DOHH2 (cell line): ENCODE results near the gene A1BG.
A peak's percentile ranks its signal among the peaks of the same experiment; 100 is the strongest.

ENCODE experiments used
- H3F3A ChIP-seq: fragments of 200-600 bp; sonication (generic), shearing (Covaris generic); 2 replicates; pipeline ENCODE4 v1.6.0; 2016; ENCODE audit warnings: antibody characterized with exemption, mild to moderate bottlenecking; ENCODE audit not compliant: control insufficient read depth, insufficient read depth
- H3K27ac ChIP-seq: fragments of 200-600 bp; sonication (generic); 2 replicates; pipeline ENCODE4 v1.5.1; 2014; ENCODE audit warnings: low read depth, mild to moderate bottlenecking, low read length, moderate library complexity
- H3K27me3 ChIP-seq: fragments of 200-600 bp; sonication (generic); 2 replicates; pipeline ENCODE4 v1.6.1; 2014; ENCODE audit warnings: mild to moderate bottlenecking, low read length, mixed read lengths; ENCODE audit not compliant: control insufficient read depth
- H3K36me3 ChIP-seq: fragments of 200-600 bp; sonication (generic); 2 replicates; pipeline ENCODE4 v1.6.1; 2014; ENCODE audit warnings: mild to moderate bottlenecking, low read length, moderate library complexity, mixed read lengths; ENCODE audit not compliant: control insufficient read depth
- H3K4me1 ChIP-seq: fragments of 200-600 bp; sonication (generic); 2 replicates; pipeline ENCODE4 v1.6.1; 2014; ENCODE audit warnings: mild to moderate bottlenecking, low read length, mixed read lengths; ENCODE audit not compliant: control insufficient read depth
- H3K4me2 ChIP-seq: fragments of 200-600 bp; sonication (generic); 2 replicates; pipeline ENCODE4 v1.6.0; 2014; ENCODE audit warnings: mild to moderate bottlenecking, low read length, moderate library complexity
- H3K4me3 ChIP-seq: fragments of 200-600 bp; sonication (generic); 2 replicates; pipeline ENCODE4 v1.5.1; 2014; ENCODE audit warnings: mild to moderate bottlenecking, low read length, mixed read lengths
- H3K79me2 ChIP-seq: fragments of 200-600 bp; sonication (generic); 2 replicates; pipeline ENCODE4 v1.6.1; 2014; ENCODE audit warnings: mild to moderate bottlenecking, low read length, mixed read lengths; ENCODE audit not compliant: control insufficient read depth
- H3K9me2 ChIP-seq: fragments of 200-600 bp; sonication (generic); replicated peaks from 2 replicates; pipeline ENCODE4 v1.6.1; 2014; ENCODE audit warnings: mild to moderate bottlenecking, low read length, mixed read lengths; ENCODE audit not compliant: control insufficient read depth
- H3K9me3 ChIP-seq: fragments of 200-600 bp; sonication (generic); 2 replicates; pipeline ENCODE4 v1.6.1; 2014; ENCODE audit warnings: antibody characterized with exemption, low read length, mixed read lengths; ENCODE audit not compliant: control insufficient read depth, insufficient read depth
- H4K20me1 ChIP-seq: fragments of 200-600 bp; sonication (generic); 2 replicates; pipeline ENCODE4 v1.6.0; 2014; ENCODE audit warnings: low read depth, mild to moderate bottlenecking, antibody characterized with exemption, low read length, moderate library complexity; ENCODE audit not compliant: control insufficient read depth, insufficient read depth
- CTCF ChIP-seq: fragments of 200-600 bp; sonication (generic); IDR thresholded peaks from one replicate; pipeline ENCODE4 v1.5.1; 2014; ENCODE audit warnings: antibody characterized with exemption, mild to moderate bottlenecking, low read depth, low read length; ENCODE audit not compliant: poor library complexity, severe bottlenecking
- EZH2phosphoT487 ChIP-seq: fragments of 200-600 bp; sonication (generic); IDR thresholded peaks from 2 replicates; pipeline ENCODE4 v1.6.1; 2017; ENCODE audit warnings: borderline replicate concordance, mild to moderate bottlenecking, antibody characterized with exemption, low read length, moderate library complexity, mixed read lengths

Gene A1BG

GRCh38 chr19:58392945-58393724 is 39.8 kb upstream of the A1BG start:
- Histone ChIP-seq H3K4me3 (no peak overlapping the region), H3K79me2 (peaks cover 38% of the 10 kb centered on the region), H3K36me3 (peaks cover 71% of the 10 kb centered on the region), H3K9me3 (no peaks in the 10 kb centered on the region), H3K4me1 (peaks cover 15% of the 10 kb centered on the region), H3K27me3 (no peaks in the 10 kb centered on the region), H3F3A (peaks cover 36% of the 10 kb centered on the region), H3K27ac (no peak overlapping the region), H3K4me2 (no peak overlapping the region), H4K20me1 (peaks cover 8% of the 10 kb centered on the region; the same call in 1 of the 2 replicates), H3K9me2 (no peaks in the 10 kb centered on the region)
- TF ChIP-seq CTCF, result no peak
- TF ChIP-seq EZH2phosphoT487, result no peak

GRCh38 chr19:58388175-58388526 is 34.9 kb upstream of the A1BG start:
- no peaks in the 10 kb centered on the region for H3K9me2 ChIP-seq
- no peak overlapping the region for H3K27ac ChIP-seq
- peaks cover 24% of the 10 kb centered on the region for H3F3A ChIP-seq
- no peaks in the 10 kb centered on the region for H3K9me3 ChIP-seq
- no peak for TF ChIP-seq EZH2phosphoT487
- no peak for TF ChIP-seq CTCF
- peaks cover 68% of the 10 kb centered on the region for H3K79me2 ChIP-seq
- H3K4me2 ChIP-seq, result peak overlapping the region; percentile 73
- H3K4me3 ChIP-seq, result peak overlapping the region; percentile 88
- H4K20me1 ChIP-seq, result peaks cover 14% of the 10 kb centered on the region
- H3K27me3 ChIP-seq, result no peaks in the 10 kb centered on the region
- H3K4me1 ChIP-seq, result peaks cover 33% of the 10 kb centered on the region
- H3K36me3 ChIP-seq, result peaks cover 56% of the 10 kb centered on the region

GRCh38 chr19:58387338-58388174 is 34.3 kb upstream of the A1BG start:
- peaks cover 70% of the 10 kb centered on the region for H3K79me2 ChIP-seq
- H3K36me3 ChIP-seq, result peaks cover 50% of the 10 kb centered on the region
- peak overlapping the region; percentile 82 for H3K27ac ChIP-seq

More at GRCh38 chr19:58387338-58388174, 34.3 kb upstream of the A1BG start:
- H3F3A ChIP-seq, result peaks cover 18% of the 10 kb centered on the region
- TF ChIP-seq CTCF, result peak; percentile 45
- no peak for TF ChIP-seq EZH2phosphoT487
- H3K4me2 ChIP-seq, result peak overlapping the region; percentile 73
- no peaks in the 10 kb centered on the region for H3K9me2 ChIP-seq
- no peaks in the 10 kb centered on the region for H3K9me3 ChIP-seq
- H3K4me3 ChIP-seq, result peak overlapping the region; percentile 88
- H3K27me3 ChIP-seq, result no peaks in the 10 kb centered on the region
- H3K4me1 ChIP-seq, result peaks cover 37% of the 10 kb centered on the region
- H4K20me1 ChIP-seq, result peaks cover 14% of the 10 kb centered on the region
